NCI-H345 treated with DMSO at 0.1 percent for 48 hours (cell line): ENCODE measurements around the gene CDKAL1.
"Not testable (repeated sequence)": the region's sequence is repeated elsewhere in the genome, so short reads cannot be mapped to it uniquely, and the experiment has no call there.

Source experiments
- DNase-seq: peaks from one replicate; lab custom pipeline; 2025; ENCODE audit not compliant: unreplicated experiment; lab: John Stamatoyannopoulos, UW

The CDKAL1 gene

GRCh38 chr6:20827798-20828197 lies 293.5 kb downstream of the CDKAL1 start:
- no peak for DNase-seq

GRCh38 chr6:20830576-20830975 lies 296.3 kb downstream of the CDKAL1 start:
- no peak for DNase-seq

- DNase-seq, result not testable (repeated sequence)
These were observed 297.0 kb downstream of the CDKAL1 start for GRCh38 chr6:20831251-20831650.

- no peak for DNase-seq
These were observed 299.7 kb downstream of the CDKAL1 start for GRCh38 chr6:20833881-20834515.

GRCh38 chr6:20835315-20836010 lies 301.2 kb downstream of the CDKAL1 start:
- no peak for DNase-seq

GRCh38 chr6:20837189-20837588 lies 302.9 kb downstream of the CDKAL1 start:
- DNase-seq, result no peak

- DNase-seq, result no peak
These were observed 303.9 kb downstream of the CDKAL1 start for GRCh38 chr6:20838113-20838512.

GRCh38 chr6:20839630-20840029 lies 305.4 kb downstream of the CDKAL1 start:
- no peak for DNase-seq

- no peak for DNase-seq
These were observed 306.4 kb downstream of the CDKAL1 start for GRCh38 chr6:20840675-20841074.

- no peak for DNase-seq
These were observed 307.5 kb downstream of the CDKAL1 start for GRCh38 chr6:20841806-20842205.

- no peak for DNase-seq
These were observed 311.3 kb downstream of the CDKAL1 start for GRCh38 chr6:20845592-20845991.

- no peak for DNase-seq
These were observed 312.4 kb downstream of the CDKAL1 start for GRCh38 chr6:20846602-20847028.

- no peak for DNase-seq
These were observed 313.6 kb downstream of the CDKAL1 start for GRCh38 chr6:20847904-20848303.

- DNase-seq, result no peak
These were observed 316.6 kb downstream of the CDKAL1 start for GRCh38 chr6:20850686-20851416.

GRCh38 chr6:20851795-20852194 lies 317.5 kb downstream of the CDKAL1 start:
- DNase-seq, result no peak

GRCh38 chr6:20853828-20854227 lies 319.6 kb downstream of the CDKAL1 start:
- no peak for DNase-seq

- DNase-seq, result no peak
These were observed 322.5 kb downstream of the CDKAL1 start for GRCh38 chr6:20856681-20857288.

GRCh38 chr6:20861481-20861880 lies 327.2 kb downstream of the CDKAL1 start:
- no peak for DNase-seq

- no peak for DNase-seq
These were observed 331.8 kb downstream of the CDKAL1 start for GRCh38 chr6:20866036-20866435.

GRCh38 chr6:20866935-20867703 lies 332.9 kb downstream of the CDKAL1 start:
- DNase-seq, result peak; percentile 30
